ENCODE measurements around the gene CACNA2D1. TPM values are rescaled to one million over a fixed set of nuclear protein-coding genes. Genes with fewer than 3 reads are reported as not detected.
"Not testable (repeated sequence)": the region's sequence is repeated elsewhere in the genome, so short reads cannot be mapped to it uniquely, and the experiment has no call there.

The CACNA2D1 gene
- total and polyA plus RNA-seq, 5 experiments from 2014 or later = not detected

- peaks cover 0 to 7% (median 0%) of the 10 kb centered on the region in 9 donors for H3K9me3 Mint-ChIP-seq
- H3K27me3 Mint-ChIP-seq = peaks cover 19 to 32% (median 28%) of the 10 kb centered on the region in 5 donors
- peaks cover 0 to 3% (median 0%) of the 10 kb centered on the region in 3 donors for H3K36me3 Mint-ChIP-seq
- no peak overlapping the region for H3K27ac Mint-ChIP-seq
- ATAC-seq (no peak), DNase-seq (no peak)
- peaks cover 3 to 11% (median 7%) of the 10 kb centered on the region in 4 donors for H3K4me1 Mint-ChIP-seq
- H3K4me3 Mint-ChIP-seq = no peak overlapping the region
- POLR2A ChIA-PET = no interaction called here
Measured at GRCh38 chr7:82446897-82447296, 3.3 kb upstream of the CACNA2D1 start.

GRCh38 chr7:82445271-82445670, 1.7 kb upstream of the CACNA2D1 start:
- Mint-ChIP-seq H3K9me3 (peaks cover 0 to 7% (median 0%) of the 10 kb centered on the region in 9 donors), H3K27ac (no peak overlapping the region), H3K4me3 (peak overlapping the region in 3 of 10 donors; percentile 22 to 37 (median 24)), H3K4me1 (peaks cover 3 to 11% (median 7%) of the 10 kb centered on the region in 4 donors), H3K27me3 (peaks cover 19 to 44% (median 30%) of the 10 kb centered on the region in 5 donors), H3K36me3 (peaks cover 0 to 3% (median 0%) of the 10 kb centered on the region in 3 donors)
- ATAC-seq (no peak), DNase-seq (no peak)
- POLR2A ChIA-PET = no interaction called here

GRCh38 chr7:82444220-82444909, 788 bp upstream of the CACNA2D1 start:
- peaks cover 19 to 44% (median 30%) of the 10 kb centered on the region in 5 donors for H3K27me3 Mint-ChIP-seq
- peaks cover 0 to 7% (median 0%) of the 10 kb centered on the region in 9 donors for H3K9me3 Mint-ChIP-seq
- peaks cover 3 to 11% (median 7%) of the 10 kb centered on the region in 4 donors for H3K4me1 Mint-ChIP-seq
- POLR2A ChIA-PET = no interaction called here
- H3K36me3 Mint-ChIP-seq = peaks cover 0 to 3% (median 0%) of the 10 kb centered on the region in 3 donors
- ATAC-seq = no peak
- H3K27ac Mint-ChIP-seq = peak overlapping the region in 1 of 10 donors; percentile 56
- peak overlapping the region; percentile 31 to 72 (median 60) for H3K4me3 Mint-ChIP-seq
- DNase-seq = no peak

GRCh38 chr7:82443036-82443546, 486 bp downstream of the CACNA2D1 start:
- ATAC-seq = no peak

GRCh38 chr7:82442492-82443035, 1.0 kb downstream of the CACNA2D1 start:
- H3K9me3 Mint-ChIP-seq = peaks cover 0 to 7% (median 0%) of the 10 kb centered on the region in 9 donors
- peak overlapping the region; percentile 40 to 77 (median 68) for H3K4me3 Mint-ChIP-seq

More at GRCh38 chr7:82443036-82443546, 486 bp downstream of the CACNA2D1 start:
- H3K4me3 Mint-ChIP-seq = peak overlapping the region; percentile 39 to 77 (median 64)
- no peak overlapping the region for H3K27ac Mint-ChIP-seq
- POLR2A ChIA-PET = no interaction called here
- H3K9me3 Mint-ChIP-seq = peaks cover 0 to 7% (median 0%) of the 10 kb centered on the region in 9 donors
- DNase-seq = no peak
- peaks cover 0 to 3% (median 0%) of the 10 kb centered on the region in 3 donors for H3K36me3 Mint-ChIP-seq
- H3K4me1 Mint-ChIP-seq = peaks cover 3 to 11% (median 7%) of the 10 kb centered on the region in 4 donors
- H3K27me3 Mint-ChIP-seq = peaks cover 19 to 48% (median 30%) of the 10 kb centered on the region in 5 donors

GRCh38 chr7:82441669-82442478, 1.7 kb downstream of the CACNA2D1 start:
- Mint-ChIP-seq H3K4me3 (peak overlapping the region in 7 of 10 donors; percentile 40 to 77 (median 61)), H3K27me3 (peaks cover 14 to 47% (median 27%) of the 10 kb centered on the region in 5 donors), H3K9me3 (peaks cover 0 to 7% (median 0%) of the 10 kb centered on the region in 9 donors), H3K36me3 (peaks cover 0 to 3% (median 0%) of the 10 kb centered on the region in 3 donors), H3K27ac (no peak overlapping the region), H3K4me1 (peaks cover 3 to 11% (median 7%) of the 10 kb centered on the region in 4 donors)
- POLR2A ChIA-PET = no interaction called here
- ATAC-seq (no peak), DNase-seq (no peak)

More at GRCh38 chr7:82442492-82443035, 1.0 kb downstream of the CACNA2D1 start:
- Mint-ChIP-seq H3K27me3 (peaks cover 14 to 44% (median 27%) of the 10 kb centered on the region in 5 donors), H3K36me3 (peaks cover 0 to 3% (median 0%) of the 10 kb centered on the region in 3 donors), H3K4me1 (peaks cover 3 to 11% (median 7%) of the 10 kb centered on the region in 4 donors), H3K27ac (peak overlapping the region in 1 of 10 donors; percentile 62)
- ATAC-seq (no peak), DNase-seq (peak in 1 of 10 donors; percentile 0)
- POLR2A ChIA-PET = no interaction called here

- no peaks in the 10 kb centered on the region for H3K9me3 Mint-ChIP-seq
- ATAC-seq (no peak), DNase-seq (no peak)
- H3K4me3 Mint-ChIP-seq = no peak overlapping the region
- H3K27ac Mint-ChIP-seq = no peak overlapping the region
- peaks cover 0 to 3% (median 0%) of the 10 kb centered on the region in 3 donors for H3K36me3 Mint-ChIP-seq
- peaks cover 0 to 6% (median 4%) of the 10 kb centered on the region in 4 donors for H3K4me1 Mint-ChIP-seq
- POLR2A ChIA-PET = no interaction called here
- H3K27me3 Mint-ChIP-seq = peaks cover 0 to 33% (median 15%) of the 10 kb centered on the region in 5 donors
Measured at GRCh38 chr7:82438521-82438920, 5.1 kb downstream of the CACNA2D1 start.

- Mint-ChIP-seq H3K4me3 (no peak overlapping the region), H3K27ac (no peak overlapping the region), H3K36me3 (no peaks in the 10 kb centered on the region), H3K27me3 (peaks cover 0 to 12% (median 3%) of the 10 kb centered on the region in 5 donors), H3K9me3 (peaks cover 0 to 4% (median 0%) of the 10 kb centered on the region in 9 donors), H3K4me1 (no peaks in the 10 kb centered on the region)
- ATAC-seq (no peak), DNase-seq (no peak)
- POLR2A ChIA-PET = no interaction called here
Measured at GRCh38 chr7:82435769-82436168, 7.8 kb downstream of the CACNA2D1 start.

GRCh38 chr7:82434275-82435022, 9.1 kb downstream of the CACNA2D1 start:
- H3K27me3 Mint-ChIP-seq = peaks cover 0 to 10% (median 1%) of the 10 kb centered on the region in 5 donors
- no peak overlapping the region for H3K27ac Mint-ChIP-seq
- no peak for ATAC-seq
- no peaks in the 10 kb centered on the region for H3K36me3 Mint-ChIP-seq
- H3K4me1 Mint-ChIP-seq = no peaks in the 10 kb centered on the region
- peaks cover 0 to 4% (median 0%) of the 10 kb centered on the region in 9 donors for H3K9me3 Mint-ChIP-seq
- H3K4me3 Mint-ChIP-seq = no peak overlapping the region
- DNase-seq = no peak
- POLR2A ChIA-PET = no interaction called here

GRCh38 chr7:82433507-82433906, 10.1 kb downstream of the CACNA2D1 start:
- peaks cover 0 to 4% (median 0%) of the 10 kb centered on the region in 9 donors for H3K9me3 Mint-ChIP-seq
- no peak overlapping the region for H3K27ac Mint-ChIP-seq
- H3K27me3 Mint-ChIP-seq = peaks cover 0 to 10% (median 1%) of the 10 kb centered on the region in 5 donors
- POLR2A ChIA-PET = no interaction called here
- no peaks in the 10 kb centered on the region for H3K4me1 Mint-ChIP-seq
- H3K4me3 Mint-ChIP-seq = no peak overlapping the region
- ATAC-seq = no peak
- no peaks in the 10 kb centered on the region for H3K36me3 Mint-ChIP-seq
- no peak for DNase-seq

- POLR2A ChIA-PET, H3K4me1 Mint-ChIP-seq, H3K27me3 Mint-ChIP-seq, H3K36me3 Mint-ChIP-seq, ATAC-seq, DNase-seq, H3K4me3 Mint-ChIP-seq, H3K27ac Mint-ChIP-seq, H3K9me3 Mint-ChIP-seq: not testable (repeated sequence)
Measured at GRCh38 chr7:82432743-82433142, 10.8 kb downstream of the CACNA2D1 start.

Measured in naive thymus-derived CD8-positive, alpha-beta T cell (primary cell).